Stimulated activated CD8-positive, alpha-beta memory T cell treated with anti-CD3 and anti-CD28 coated beads, Interleukin-12 subunit alpha, Interleukin-12 subunit beta, amount 100 ng/mL, for 1 hour (primary cell): ENCODE results near the gene PNISR.

ENCODE experiments used
- DNase-seq: peaks from one replicate; pipeline ENCODE4 v3.0.0-alpha.2; 2020; ENCODE audit warnings: low read depth

Gene PNISR

GRCh38 chr6:99409672-99410071 is 15.4 kb downstream of the PNISR start:
- no peak for DNase-seq

GRCh38 chr6:99407076-99407475 is 18.0 kb downstream of the PNISR start:
- DNase-seq = no peak

DNA sequence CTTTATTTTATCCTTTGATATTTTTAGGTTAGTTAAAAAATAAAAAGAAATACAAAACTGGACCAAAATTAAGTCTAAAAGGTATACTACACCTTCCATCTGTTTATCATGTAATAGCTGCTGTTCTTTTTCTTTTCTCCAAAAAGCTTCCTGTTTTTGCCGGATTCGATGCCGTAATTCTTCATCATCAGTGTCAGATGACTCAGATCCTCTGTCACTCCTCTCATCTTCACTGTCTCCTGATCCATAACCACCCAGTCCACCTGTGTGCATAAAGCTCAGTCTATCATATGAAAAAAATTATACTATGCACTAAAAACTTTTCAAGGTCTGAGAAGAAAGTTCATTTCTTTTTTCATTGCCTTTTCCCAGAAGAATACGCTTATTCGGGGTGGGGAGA is 22.7 kb downstream of the PNISR start:
- DNase-seq = no peak

GRCh38 chr6:99397287-99397686 is 27.8 kb downstream of the PNISR start:
- DNase-seq = no peak

DNA sequence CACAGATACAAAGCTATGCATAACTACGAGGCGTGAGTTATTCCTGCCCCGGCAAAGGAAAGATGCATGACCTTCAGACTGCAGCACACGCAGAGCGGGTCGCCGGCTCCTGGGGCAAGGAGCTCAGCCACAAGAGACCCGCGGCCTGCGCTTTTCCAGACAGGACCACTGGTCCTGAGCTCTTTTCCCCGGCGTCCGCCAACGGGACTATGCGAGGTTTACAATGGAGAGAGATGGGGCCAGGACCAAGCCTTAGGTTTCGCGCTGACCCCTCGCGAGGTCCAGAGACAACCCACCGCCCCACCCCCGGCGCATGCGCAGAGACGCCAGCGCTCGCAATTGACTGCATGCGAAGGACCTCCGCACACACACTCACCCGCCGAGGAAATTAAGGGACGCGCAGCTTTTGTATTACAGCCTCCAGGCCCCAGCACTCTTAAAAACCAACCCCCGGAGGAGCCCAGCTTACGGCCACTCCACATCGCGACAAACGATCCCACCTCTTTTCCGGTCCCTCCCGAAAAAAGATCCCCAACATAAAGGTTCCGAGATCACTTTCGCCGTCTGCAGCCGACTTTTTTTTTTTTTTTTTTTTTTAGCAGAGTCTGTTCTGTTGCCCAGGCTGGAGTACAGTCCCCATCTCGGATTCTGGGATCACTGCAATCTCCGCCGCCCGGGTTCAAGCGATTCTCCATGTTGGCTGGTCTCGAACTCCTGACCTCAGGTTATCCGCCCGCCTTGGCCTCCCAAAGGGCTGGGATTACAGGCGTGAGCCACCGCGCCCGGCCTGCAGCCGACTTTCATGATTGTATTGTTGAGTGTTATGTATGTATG is 31.2 kb downstream of the PNISR start, which contains the start of gene COQ3:
COQ3 (minus strand) TSS at position 498 of the 834 bp plus-strand sequence; CDS start at position 482, 16 bp downstream.
- DNase-seq = peak; percentile 46

- DNase-seq = no peak
Measured at GRCh38 chr6:99393366-99393697, 31.8 kb downstream of the PNISR start.

DNA sequence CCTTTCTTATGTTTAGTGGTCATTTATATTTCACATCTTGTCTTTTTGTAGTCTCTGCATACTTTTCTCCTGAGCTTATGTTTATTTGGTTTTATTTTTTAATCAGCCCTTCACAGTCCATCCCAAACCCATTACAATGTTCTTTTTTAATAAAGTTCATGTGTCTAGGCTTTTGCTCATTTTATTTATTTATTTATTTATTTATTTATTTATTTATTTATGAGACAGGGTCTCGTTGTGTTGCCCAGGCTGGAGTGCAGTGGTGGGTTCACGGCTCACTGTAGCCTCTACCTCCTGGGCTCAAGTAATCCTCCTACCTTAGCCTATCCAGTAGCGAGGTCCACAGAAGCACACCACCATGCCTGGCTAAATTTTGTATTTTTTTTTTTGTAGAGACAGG is 34.2 kb downstream of the PNISR start:
- DNase-seq = no peak

- no peak for DNase-seq
Measured at GRCh38 chr6:99384507-99384906, 40.6 kb downstream of the PNISR start.

- DNase-seq = no peak
Measured at GRCh38 chr6:99378636-99379035, 46.5 kb downstream of the PNISR start.

DNA sequence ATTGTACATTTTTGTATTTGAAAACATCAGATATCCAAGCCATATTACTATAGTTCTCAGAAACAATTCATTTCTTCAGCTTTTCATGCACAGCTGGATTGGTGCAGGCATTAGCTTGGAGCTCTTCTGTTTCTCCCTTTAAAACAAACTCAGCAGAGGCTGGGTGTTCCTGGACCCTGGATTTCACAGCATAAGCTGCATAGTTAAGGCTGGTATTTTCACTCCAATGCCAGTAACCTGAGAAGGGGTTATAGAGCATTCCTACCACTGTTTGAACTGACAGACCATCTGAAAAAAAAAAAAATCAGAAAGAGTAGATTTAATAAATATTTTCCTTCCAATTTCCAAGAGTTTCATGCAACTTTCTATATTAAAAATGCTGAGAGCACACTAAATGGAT is 55.6 kb downstream of the PNISR start:
- no peak for DNase-seq

GRCh38 chr6:99366852-99367251 is 58.3 kb downstream of the PNISR start:
- DNase-seq = no peak

DNA sequence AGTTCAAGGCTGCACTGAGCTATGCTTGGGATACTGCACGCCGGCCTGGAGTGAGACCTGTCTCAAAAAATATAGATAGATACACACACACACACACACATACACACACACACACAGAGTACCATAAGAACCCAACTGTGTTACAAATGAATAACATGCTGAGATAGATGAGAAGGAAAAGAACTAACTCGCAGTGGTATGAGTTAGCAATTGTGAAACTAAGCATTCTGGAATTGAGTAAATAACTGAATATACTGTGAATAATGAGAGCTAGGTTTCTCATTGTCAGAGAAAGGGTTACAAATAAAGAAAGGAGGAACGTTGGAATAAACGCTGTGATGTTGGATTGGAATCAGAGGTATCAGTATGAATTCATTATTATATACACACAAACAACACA is 61.1 kb downstream of the PNISR start:
- DNase-seq = no peak

DNA sequence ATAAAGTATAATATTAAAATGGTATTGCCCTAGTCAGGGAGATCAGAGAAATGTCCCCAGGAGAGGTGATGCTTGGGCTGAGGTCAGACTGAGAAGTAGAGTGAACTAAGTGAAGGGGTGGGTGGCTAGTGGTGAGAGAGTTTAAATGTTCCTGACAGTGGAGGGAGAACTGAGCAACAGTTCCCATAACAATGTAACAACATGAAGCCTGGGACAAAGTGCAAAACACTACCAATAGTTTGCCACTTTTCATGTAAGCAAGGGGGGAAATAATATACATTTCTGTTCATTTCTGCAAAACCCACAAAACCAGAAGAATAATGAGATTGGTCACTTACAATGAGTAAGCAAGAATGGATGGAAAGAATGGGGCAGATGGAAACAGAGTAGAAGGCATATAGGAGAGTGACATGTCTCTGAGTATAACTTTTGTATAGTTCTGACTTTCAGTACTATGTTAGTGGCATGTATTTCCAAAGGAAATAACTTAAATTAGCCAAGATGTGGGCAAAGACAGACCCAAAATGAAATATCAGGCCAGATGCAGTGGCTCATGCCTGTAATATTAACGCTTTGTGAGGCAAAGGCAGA is 62.3 kb downstream of the PNISR start:
- DNase-seq = no peak

DNA sequence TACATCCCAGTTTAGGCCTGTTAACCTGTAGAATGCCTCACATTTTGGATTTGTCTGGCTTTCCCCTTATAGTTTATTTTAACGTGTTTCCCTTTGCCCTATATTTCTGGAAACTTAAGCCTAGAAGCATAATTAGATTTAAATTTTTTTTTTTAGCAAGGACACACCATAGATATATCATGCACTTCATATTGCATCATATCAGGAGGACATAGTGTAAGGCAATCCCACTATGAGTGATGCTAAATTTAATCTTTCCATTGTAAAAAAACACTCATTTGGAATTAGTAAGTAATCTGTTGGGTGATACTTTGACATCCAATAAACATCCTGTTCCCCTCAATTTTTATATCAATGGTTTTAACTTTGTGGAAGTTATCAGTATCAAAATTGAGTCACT is 65.3 kb downstream of the PNISR start:
- DNase-seq = no peak

DNA sequence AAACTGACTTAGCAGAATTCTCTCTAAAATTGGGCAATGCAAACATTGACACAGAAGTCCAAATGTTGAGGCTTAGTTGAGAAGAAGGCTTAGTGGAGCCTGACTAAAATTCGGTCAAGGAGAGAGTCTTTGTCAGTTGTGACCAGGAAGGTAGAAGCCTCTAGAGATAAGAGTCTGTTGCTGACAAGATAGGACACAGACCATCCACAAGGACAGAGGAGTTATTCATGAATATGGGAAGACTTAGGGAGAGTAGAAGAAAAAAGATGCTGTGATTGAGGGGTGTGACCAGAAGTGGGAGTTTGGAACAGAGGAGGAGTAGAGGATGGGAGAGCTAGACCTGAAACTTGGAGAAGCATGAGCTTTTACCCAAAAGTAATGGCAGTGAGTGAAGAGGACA is 68.5 kb downstream of the PNISR start:
- no peak for DNase-seq

DNA sequence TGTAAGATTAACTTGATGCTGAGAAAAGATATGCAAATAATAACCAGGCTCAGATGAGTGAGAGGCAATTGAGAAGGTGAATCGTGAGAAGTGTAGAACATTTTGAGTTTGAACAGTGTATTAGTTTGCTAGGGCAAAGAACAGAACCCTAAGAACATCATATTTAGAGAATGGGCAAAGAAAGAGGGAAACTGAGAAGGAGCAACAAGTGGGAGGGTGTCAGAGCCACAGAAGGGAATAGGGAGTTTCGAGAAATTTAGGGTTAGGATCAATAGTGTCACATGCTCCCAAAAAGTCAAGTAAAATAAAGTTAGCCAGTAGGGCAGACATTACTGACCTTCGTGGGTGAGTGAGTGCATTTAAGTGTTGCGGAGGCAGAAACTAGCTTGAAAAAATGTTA is 70.1 kb downstream of the PNISR start:
- no peak for DNase-seq

DNA sequence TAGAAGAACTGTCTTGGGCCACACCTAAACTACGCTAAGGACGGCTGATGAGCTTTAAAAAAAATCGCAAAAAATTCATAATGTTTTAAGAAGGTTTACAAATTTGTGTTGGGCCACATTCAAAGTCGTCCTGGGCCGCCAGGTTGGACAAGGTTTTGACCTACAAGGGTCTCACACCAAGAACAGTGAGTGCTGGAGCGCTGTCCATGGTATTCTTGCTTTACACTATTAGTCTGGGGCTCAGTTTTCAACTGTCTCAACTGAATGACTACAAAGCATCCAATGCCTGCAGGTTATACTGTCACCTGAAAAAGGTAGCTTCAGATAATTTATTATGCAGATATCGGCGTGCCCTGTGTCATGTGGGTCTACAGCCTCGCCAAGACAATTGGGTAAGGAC is 72.0 kb downstream of the PNISR start:
- no peak for DNase-seq

- DNase-seq = no peak
Measured at GRCh38 chr6:99350573-99350972, 74.5 kb downstream of the PNISR start.

GRCh38 chr6:99349171-99350141 is 75.7 kb downstream of the PNISR start, which contains the start of gene FAXC:
Gene FAXC (minus strand): TSS chr6:99349674. CDS start chr6:99349372, 302 bp downstream.
- DNase-seq = no peak

GRCh38 chr6:99348288-99349170 is 76.6 kb downstream of the PNISR start:
- DNase-seq = no peak
